ENCODE data around the gene ELOA.
A peak's percentile ranks its signal among the peaks of the same experiment; 100 is the strongest.

The ELOA gene

DNA sequence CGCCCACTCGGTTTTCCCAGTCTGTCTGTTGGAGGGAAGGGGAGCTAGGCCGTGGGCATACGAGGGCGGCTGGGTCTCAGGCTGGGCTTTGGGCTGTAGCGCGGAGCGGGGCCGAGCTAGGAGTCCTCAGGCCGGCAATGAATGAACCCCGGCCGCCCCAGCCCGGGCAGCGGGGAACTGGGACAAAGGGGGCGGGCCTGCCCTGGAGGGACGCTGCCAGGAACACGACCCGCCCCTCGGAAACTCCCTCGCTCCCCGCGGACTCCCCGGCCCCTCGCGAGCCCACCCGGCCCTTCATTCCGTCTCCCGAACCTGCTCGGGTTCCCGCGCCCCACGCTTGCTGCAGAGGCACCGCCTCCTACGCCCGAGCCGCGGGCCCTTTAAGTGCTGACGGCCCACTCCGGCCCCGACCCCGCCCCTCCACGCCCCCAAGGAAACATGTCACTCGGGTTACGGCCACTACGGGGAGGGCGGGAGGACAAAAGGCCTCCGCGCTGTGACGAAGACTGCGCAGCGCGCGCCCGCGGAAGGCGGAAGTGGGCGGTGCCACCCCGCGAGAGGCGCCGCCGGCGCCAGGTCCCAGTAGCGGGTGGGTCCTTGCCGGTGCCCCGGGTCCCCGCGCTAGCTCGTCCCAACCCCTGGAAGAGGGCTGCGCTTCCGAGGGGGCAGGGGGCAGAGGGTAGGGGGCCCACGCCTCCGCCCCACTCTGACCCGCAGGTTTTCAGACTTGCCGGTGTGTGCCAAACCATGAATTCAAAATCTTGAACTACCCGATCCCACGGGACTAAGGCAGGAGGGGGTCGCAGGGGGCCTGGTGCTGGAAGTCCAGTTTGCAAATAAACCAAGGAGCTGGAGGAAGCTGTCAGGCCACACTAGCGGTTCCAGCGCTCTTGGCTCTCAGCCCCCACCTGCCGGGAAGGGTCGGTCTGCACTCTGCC is 57.4 kb downstream of the ELOA start, which contains the start of gene GALE (continued):
- TF ChIP-seq, protein P1, sequence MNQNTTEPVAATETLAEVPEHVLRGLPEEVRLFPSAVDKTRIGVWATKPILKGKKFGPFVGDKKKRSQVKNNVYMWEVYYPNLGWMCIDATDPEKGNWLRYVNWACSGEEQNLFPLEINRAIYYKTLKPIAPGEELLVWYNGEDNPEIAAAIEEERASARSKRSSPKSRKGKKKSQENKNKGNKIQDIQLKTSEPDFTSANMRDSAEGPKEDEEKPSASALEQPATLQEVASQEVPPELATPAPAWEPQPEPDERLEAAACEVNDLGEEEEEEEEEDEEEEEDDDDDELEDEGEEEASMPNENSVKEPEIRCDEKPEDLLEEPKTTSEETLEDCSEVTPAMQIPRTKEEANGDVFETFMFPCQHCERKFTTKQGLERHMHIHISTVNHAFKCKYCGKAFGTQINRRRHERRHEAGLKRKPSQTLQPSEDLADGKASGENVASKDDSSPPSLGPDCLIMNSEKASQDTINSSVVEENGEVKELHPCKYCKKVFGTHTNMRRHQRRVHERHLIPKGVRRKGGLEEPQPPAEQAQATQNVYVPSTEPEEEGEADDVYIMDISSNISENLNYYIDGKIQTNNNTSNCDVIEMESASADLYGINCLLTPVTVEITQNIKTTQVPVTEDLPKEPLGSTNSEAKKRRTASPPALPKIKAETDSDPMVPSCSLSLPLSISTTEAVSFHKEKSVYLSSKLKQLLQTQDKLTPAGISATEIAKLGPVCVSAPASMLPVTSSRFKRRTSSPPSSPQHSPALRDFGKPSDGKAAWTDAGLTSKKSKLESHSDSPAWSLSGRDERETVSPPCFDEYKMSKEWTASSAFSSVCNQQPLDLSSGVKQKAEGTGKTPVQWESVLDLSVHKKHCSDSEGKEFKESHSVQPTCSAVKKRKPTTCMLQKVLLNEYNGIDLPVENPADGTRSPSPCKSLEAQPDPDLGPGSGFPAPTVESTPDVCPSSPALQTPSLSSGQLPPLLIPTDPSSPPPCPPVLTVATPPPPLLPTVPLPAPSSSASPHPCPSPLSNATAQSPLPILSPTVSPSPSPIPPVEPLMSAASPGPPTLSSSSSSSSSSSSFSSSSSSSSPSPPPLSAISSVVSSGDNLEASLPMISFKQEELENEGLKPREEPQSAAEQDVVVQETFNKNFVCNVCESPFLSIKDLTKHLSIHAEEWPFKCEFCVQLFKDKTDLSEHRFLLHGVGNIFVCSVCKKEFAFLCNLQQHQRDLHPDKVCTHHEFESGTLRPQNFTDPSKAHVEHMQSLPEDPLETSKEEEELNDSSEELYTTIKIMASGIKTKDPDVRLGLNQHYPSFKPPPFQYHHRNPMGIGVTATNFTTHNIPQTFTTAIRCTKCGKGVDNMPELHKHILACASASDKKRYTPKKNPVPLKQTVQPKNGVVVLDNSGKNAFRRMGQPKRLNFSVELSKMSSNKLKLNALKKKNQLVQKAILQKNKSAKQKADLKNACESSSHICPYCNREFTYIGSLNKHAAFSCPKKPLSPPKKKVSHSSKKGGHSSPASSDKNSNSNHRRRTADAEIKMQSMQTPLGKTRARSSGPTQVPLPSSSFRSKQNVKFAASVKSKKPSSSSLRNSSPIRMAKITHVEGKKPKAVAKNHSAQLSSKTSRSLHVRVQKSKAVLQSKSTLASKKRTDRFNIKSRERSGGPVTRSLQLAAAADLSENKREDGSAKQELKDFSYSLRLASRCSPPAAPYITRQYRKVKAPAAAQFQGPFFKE (tag by site-specific recombination; IDR thresholded peaks at IDR 0.05; ENCODE audit: borderline replicate concordance) = no peak
- TF ChIP-seq ZNF202 (tag by site-specific recombination; IDR thresholded peaks at IDR 0.05; ENCODE audit: borderline replicate concordance) = no peak
- peak; percentile 69 for TF ChIP-seq ZBTB21 (tag by site-specific recombination; IDR thresholded peaks at IDR 0.05)
- TF ChIP-seq GLI4 (tag by site-specific recombination; IDR thresholded peaks at IDR 0.05) = no peak
- no peak for TF ChIP-seq GFI1B (tag by site-specific recombination; IDR thresholded peaks at IDR 0.05)
- TF ChIP-seq, protein P2, sequence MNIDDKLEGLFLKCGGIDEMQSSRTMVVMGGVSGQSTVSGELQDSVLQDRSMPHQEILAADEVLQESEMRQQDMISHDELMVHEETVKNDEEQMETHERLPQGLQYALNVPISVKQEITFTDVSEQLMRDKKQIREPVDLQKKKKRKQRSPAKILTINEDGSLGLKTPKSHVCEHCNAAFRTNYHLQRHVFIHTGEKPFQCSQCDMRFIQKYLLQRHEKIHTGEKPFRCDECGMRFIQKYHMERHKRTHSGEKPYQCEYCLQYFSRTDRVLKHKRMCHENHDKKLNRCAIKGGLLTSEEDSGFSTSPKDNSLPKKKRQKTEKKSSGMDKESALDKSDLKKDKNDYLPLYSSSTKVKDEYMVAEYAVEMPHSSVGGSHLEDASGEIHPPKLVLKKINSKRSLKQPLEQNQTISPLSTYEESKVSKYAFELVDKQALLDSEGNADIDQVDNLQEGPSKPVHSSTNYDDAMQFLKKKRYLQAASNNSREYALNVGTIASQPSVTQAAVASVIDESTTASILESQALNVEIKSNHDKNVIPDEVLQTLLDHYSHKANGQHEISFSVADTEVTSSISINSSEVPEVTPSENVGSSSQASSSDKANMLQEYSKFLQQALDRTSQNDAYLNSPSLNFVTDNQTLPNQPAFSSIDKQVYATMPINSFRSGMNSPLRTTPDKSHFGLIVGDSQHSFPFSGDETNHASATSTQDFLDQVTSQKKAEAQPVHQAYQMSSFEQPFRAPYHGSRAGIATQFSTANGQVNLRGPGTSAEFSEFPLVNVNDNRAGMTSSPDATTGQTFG (tag by site-specific recombination; IDR thresholded peaks at IDR 0.05; ENCODE audit: borderline replicate concordance) = no peak
- TF ChIP-seq, protein P3, sequence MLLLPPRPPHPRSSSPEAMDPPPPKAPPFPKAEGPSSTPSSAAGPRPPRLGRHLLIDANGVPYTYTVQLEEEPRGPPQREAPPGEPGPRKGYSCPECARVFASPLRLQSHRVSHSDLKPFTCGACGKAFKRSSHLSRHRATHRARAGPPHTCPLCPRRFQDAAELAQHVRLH (tag by site-specific recombination; IDR thresholded peaks at IDR 0.05) = no peak
- TF ChIP-seq, protein P4, sequence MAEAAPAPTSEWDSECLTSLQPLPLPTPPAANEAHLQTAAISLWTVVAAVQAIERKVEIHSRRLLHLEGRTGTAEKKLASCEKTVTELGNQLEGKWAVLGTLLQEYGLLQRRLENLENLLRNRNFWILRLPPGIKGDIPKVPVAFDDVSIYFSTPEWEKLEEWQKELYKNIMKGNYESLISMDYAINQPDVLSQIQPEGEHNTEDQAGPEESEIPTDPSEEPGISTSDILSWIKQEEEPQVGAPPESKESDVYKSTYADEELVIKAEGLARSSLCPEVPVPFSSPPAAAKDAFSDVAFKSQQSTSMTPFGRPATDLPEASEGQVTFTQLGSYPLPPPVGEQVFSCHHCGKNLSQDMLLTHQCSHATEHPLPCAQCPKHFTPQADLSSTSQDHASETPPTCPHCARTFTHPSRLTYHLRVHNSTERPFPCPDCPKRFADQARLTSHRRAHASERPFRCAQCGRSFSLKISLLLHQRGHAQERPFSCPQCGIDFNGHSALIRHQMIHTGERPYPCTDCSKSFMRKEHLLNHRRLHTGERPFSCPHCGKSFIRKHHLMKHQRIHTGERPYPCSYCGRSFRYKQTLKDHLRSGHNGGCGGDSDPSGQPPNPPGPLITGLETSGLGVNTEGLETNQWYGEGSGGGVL (tag by site-specific recombination; IDR thresholded peaks at IDR 0.05) = no peak
- no peak for TF ChIP-seq ZNF132 (tag by site-specific recombination; IDR thresholded peaks at IDR 0.05; ENCODE audit: borderline replicate concordance)
- no peak for TF ChIP-seq ZNF621 (tag by site-specific recombination; IDR thresholded peaks at IDR 0.05)
- peak; percentile 26; the same call in 1 of the 2 replicates for TF ChIP-seq ZBTB20 (tag by site-specific recombination; IDR thresholded peaks at IDR 0.05)
- no peak for TF ChIP-seq ZNF341 (tag by site-specific recombination; IDR thresholded peaks at IDR 0.05; ENCODE audit: low read depth)
- 0 out of 2 replicates have a peak, but pooled peaks have one; percentile 32 for TF ChIP-seq ZFP37 (tag by site-specific recombination; IDR thresholded peaks at IDR 0.05)
- TF ChIP-seq ZFHX2 (tag by site-specific recombination; conservative IDR thresholded peaks at IDR 0.05) = peak; percentile 89
- TF ChIP-seq ZNF629 (tag by site-specific recombination; IDR thresholded peaks at IDR 0.05) = peak; percentile 91
- peak; percentile 45; the same call in 1 of the 2 replicates for TF ChIP-seq ZBTB7A (tag by site-specific recombination; IDR thresholded peaks at IDR 0.05; ENCODE audit: low read depth)
